Left lung (tissue), 10 donors: Measurements from ENCODE around the gene TSPEAR. TPM values are rescaled to one million over a fixed set of nuclear protein-coding genes. Genes with fewer than 3 reads are reported as not detected.

Experiments used
- ATAC-seq: fragments of 200-7000 bp; cut with Tn5 transposase; one replicate; pipeline ENCODE4 v1.9.1; 2020; ENCODE audit warnings: moderate library complexity
- DNase-seq, 4 donors: peaks; one replicate each; pipeline ENCODE4 v3.0.0-alpha.2; 2013 to 2020
- H3K27ac ChIP-seq, 2 donors: fragments of 200-600 bp; sonication (generic) in 1 of 2; one replicate each; pipeline versions ENCODE4 v1.5.0 to v1.8.0; 2020 to 2021
- H3K27me3 ChIP-seq, 2 donors: fragments of 200-600 bp; sonication (generic) in 1 of 2; one replicate each; pipeline versions ENCODE4 v1.5.0 to v1.8.0; 2020 to 2021
- H3K36me3 ChIP-seq, 2 donors: fragments of 200-600 bp; sonication (generic) in 1 of 2; one replicate each; pipeline versions ENCODE4 v1.5.0 to v1.8.0; 2020 to 2021
- H3K4me1 ChIP-seq, 2 donors: fragments of 200-600 bp; one replicate each; pipeline ENCODE4 v1.8.0; 2021
- H3K4me3 ChIP-seq, 2 donors: fragments of 200-600 bp; sonication (generic) in 1 of 2; one replicate each; pipeline versions ENCODE4 v1.5.0 to v1.8.0; 2020 to 2021; ENCODE audit warnings: mild to moderate bottlenecking in 1 of 2
- H3K9me3 ChIP-seq, 2 donors: fragments of 200-600 bp; sonication (generic) in 1 of 2; one replicate each; pipeline versions ENCODE4 v1.5.0 to v1.8.0; 2020 to 2021
- intact Hi-C, 2 donors: fragments of 100-400 bp; cut with DNase I; formaldehyde crosslinking; loops; one replicate each; pipeline versions ENCODE4 v1.11.2 to v1.14.2; 2022
- polyA plus RNA-seq, 6 donors: library from polyadenylated mRNA; unstranded; fragments of 120-200 nt; gene quantifications; one replicate each; pipeline ENCODE4 v1.2.1, GENCODE V29; 2013; ENCODE audit not compliant: insufficient read length in 6 of 6
- total RNA-seq, 2 donors: library from RNA; stranded (reverse); fragmentation: NEBNext Ultra II Directional; extraction: Animal tissue kit (Norgen Biotek cat#: 25700); gene quantifications; one replicate each; pipeline ENCODE4 v1.2.1, GENCODE V29; 2021
- TF ChIP-seq, protein P1 (sequence below), 2 donors: fragments of 200-600 bp; sonication (generic) in 1 of 2; IDR thresholded peaks; one replicate each; pipeline versions ENCODE4 v1.5.0 to v1.8.0; 2021; ENCODE audit warnings: antibody characterized with exemption in 2 of 2
- donor health status: DM: no; HTN: yes; CAD: no.
- donor health status: DM: no; HTN: no; CAD: no.

Gene TSPEAR
- total and polyA plus RNA-seq, 8 donors, result 0.10 to 4.7 (median 3.3) TPM

DNA sequence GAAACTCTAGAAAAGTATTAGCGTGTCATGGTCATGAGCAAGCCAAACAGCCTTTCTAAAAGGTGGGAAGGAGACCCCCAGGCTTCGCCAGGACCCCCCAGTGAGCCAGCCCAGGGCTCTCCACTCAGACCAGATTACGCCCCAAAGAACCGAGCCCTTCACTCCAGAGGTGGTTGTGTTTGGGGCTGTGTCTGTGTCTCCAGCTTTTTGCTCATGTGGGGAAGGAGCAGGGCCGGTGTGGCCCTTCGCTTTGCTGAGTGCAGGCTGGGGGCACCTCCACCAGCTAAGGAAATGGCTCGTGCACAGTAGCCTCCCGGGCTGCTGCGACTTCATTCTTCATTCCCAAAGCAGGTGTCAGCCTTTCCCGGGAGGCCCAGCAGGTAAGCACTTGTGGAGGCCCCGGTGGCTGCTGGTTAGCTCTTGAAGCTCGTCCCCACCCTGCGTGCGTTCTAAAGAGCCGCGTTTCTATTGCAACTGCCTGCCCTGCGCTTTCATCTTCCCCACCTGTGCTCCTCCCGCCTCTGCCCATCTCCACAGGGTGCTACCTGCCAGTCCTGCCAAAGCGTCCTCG lies 531 bp downstream of the TSPEAR start:
- no peaks in the 10 kb centered on the region for H3K9me3 ChIP-seq
- intact Hi-C loops, result no loop called here
- H3K4me3 ChIP-seq, result no peak overlapping the region
- H3K27ac ChIP-seq, result no peak overlapping the region
- ATAC-seq, result peak; percentile 88
- peaks cover 6 to 13% of the 10 kb centered on the region in 2 donors for H3K4me1 ChIP-seq
- H3K36me3 ChIP-seq, result no peaks in the 10 kb centered on the region
- TF ChIP-seq, protein P1, sequence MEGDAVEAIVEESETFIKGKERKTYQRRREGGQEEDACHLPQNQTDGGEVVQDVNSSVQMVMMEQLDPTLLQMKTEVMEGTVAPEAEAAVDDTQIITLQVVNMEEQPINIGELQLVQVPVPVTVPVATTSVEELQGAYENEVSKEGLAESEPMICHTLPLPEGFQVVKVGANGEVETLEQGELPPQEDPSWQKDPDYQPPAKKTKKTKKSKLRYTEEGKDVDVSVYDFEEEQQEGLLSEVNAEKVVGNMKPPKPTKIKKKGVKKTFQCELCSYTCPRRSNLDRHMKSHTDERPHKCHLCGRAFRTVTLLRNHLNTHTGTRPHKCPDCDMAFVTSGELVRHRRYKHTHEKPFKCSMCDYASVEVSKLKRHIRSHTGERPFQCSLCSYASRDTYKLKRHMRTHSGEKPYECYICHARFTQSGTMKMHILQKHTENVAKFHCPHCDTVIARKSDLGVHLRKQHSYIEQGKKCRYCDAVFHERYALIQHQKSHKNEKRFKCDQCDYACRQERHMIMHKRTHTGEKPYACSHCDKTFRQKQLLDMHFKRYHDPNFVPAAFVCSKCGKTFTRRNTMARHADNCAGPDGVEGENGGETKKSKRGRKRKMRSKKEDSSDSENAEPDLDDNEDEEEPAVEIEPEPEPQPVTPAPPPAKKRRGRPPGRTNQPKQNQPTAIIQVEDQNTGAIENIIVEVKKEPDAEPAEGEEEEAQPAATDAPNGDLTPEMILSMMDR (IDR thresholded peaks at IDR 0.05), result no peak
- DNase-seq, result peak in 2 of 4 donors; percentile 55 to 60
- peaks cover 78 to 99% of the 10 kb centered on the region in 2 donors for H3K27me3 ChIP-seq

- no peaks in the 10 kb centered on the region for H3K36me3 ChIP-seq
- intact Hi-C loops, result no loop called here
- H3K4me3 ChIP-seq, result no peak overlapping the region
- DNase-seq, result no peak
- peaks cover 78 to 100% of the 10 kb centered on the region in 2 donors for H3K27me3 ChIP-seq
- H3K9me3 ChIP-seq, result no peaks in the 10 kb centered on the region
- no peak overlapping the region for H3K27ac ChIP-seq
- TF ChIP-seq, protein P1 (IDR thresholded peaks at IDR 0.05), result no peak
- peaks cover 6 to 13% of the 10 kb centered on the region in 2 donors for H3K4me1 ChIP-seq
- ATAC-seq, result no peak
Measured at GRCh38 chr21:44710294-44710665, 1.1 kb downstream of the TSPEAR start.

DNA sequence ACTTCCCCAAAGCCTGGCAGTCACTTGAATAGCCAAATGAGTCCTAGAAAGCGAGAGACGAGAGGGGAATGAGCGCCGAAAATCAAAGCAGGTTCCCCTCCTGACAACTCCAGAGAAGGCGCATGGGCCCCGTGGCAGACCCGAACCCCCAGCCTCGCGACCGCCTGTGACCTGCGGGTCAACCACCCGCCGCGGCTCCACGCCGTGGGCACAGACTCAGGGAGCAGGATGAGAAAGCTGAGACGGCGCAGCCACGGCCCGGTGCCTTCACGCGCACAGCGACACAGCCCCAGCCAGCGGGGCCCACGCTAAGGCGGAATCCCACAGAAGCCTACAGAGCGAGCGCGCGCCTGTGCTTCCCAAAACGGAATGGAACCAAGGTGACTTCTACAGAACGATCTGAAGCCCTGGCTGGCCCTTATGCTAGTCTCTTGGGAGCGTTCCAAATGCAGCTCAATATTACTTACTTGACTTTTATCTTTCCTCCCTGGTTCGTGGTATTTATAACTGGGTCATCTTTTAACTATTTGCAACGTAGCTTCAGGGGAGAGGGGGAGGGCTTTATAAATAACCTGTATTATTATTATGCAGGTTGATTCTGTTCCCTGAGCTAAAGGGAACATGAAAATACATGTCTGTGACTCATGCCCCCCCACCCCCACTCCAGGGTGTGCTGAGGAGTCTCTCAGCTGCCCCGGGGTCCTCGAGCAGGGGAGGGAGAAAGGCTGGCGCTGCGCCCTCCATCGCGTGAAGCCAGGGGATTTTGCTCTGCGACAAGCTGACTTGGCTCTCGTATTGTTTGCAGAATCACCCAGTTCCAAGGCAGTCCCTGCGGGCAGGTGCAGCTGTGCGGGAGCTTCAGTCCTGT lies 1.7 kb downstream of the TSPEAR start:
- H3K4me1 ChIP-seq, result peaks cover 6 to 13% of the 10 kb centered on the region in 2 donors
- H3K36me3 ChIP-seq, result no peaks in the 10 kb centered on the region
- intact Hi-C loops, result no loop called here
- no peak overlapping the region for H3K27ac ChIP-seq
- TF ChIP-seq, protein P1 (IDR thresholded peaks at IDR 0.05), result no peak
- peak; percentile 8 for ATAC-seq
- peaks cover 78 to 100% of the 10 kb centered on the region in 2 donors for H3K27me3 ChIP-seq
- no peak overlapping the region for H3K4me3 ChIP-seq
- no peak for DNase-seq
- no peaks in the 10 kb centered on the region for H3K9me3 ChIP-seq

DNA sequence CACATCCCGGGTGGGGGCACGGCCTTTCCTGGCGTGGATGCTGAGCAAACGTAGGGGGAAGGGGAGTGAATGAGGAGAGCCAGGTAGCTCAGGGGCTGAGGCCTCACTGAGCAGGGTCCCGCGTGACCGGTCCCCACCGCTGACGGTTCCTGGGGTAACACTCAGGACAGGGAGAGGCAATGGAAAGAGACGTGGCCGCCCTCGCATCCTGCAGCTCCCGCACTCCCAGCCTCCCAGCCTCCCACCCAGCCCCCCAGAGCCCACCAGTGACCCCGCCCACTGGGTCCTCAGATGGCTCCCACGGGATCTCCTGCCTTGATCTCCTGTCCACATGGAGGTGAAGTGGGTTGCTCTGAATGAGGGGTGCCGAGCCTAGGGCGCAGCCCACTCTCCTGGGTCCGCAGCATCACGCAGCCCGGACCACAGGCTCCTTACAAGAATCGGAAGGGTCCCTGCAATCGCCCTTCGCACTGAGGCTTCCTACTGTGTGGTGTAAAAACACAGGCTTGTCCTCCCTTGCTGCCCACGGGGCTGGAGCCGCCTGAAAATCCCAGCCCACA lies 2.4 kb downstream of the TSPEAR start:
- no peaks in the 10 kb centered on the region for H3K9me3 ChIP-seq
- H3K27ac ChIP-seq, result no peak overlapping the region
- ATAC-seq (no peak), DNase-seq (no peak)
- H3K4me1 ChIP-seq, result peaks cover 6 to 13% of the 10 kb centered on the region in 2 donors
- no peak overlapping the region for H3K4me3 ChIP-seq
- TF ChIP-seq, protein P1 (IDR thresholded peaks at IDR 0.05), result no peak
- intact Hi-C loops, result no loop called here
- H3K27me3 ChIP-seq, result peaks cover 78 to 100% of the 10 kb centered on the region in 2 donors
- no peaks in the 10 kb centered on the region for H3K36me3 ChIP-seq
